Osteocyte (in vitro differentiated cells): ENCODE data around the gene EPN2. TPM values are rescaled to one million over a fixed set of nuclear protein-coding genes. Genes with fewer than 3 reads are reported as not detected.

Source experiments
- DNase-seq: peaks from one replicate; pipeline ENCODE4 v3.0.0; 2021; ENCODE audit warnings: mixed read lengths; ENCODE audit not compliant: unreplicated experiment; ENCODE audit errors: extremely low spot score
- H3K27ac Mint-ChIP-seq: one replicate; pipeline ENCODE4 v1.8.0; 2021; ENCODE audit warnings: mild to moderate bottlenecking, mixed read lengths; ENCODE audit not compliant: unreplicated experiment
- H3K27me3 Mint-ChIP-seq: one replicate; pipeline ENCODE4 v1.8.0; 2021; ENCODE audit warnings: mixed read lengths; ENCODE audit not compliant: unreplicated experiment
- H3K36me3 Mint-ChIP-seq: one replicate; pipeline ENCODE4 v1.8.0; 2021; ENCODE audit warnings: mixed read lengths; ENCODE audit not compliant: unreplicated experiment
- H3K4me1 Mint-ChIP-seq: one replicate; pipeline ENCODE4 v1.8.0; 2021; ENCODE audit warnings: mixed read lengths; ENCODE audit not compliant: unreplicated experiment
- H3K4me3 Mint-ChIP-seq: one replicate; pipeline ENCODE4 v1.8.0; 2021; ENCODE audit warnings: mild to moderate bottlenecking, moderate library complexity, mixed read lengths; ENCODE audit not compliant: unreplicated experiment
- H3K9me3 Mint-ChIP-seq: one replicate; pipeline ENCODE4 v1.8.0; 2021; ENCODE audit warnings: mixed read lengths; ENCODE audit not compliant: unreplicated experiment
- total RNA-seq: library from RNA; stranded (reverse); gene quantifications from 2 replicates; pipeline ENCODE4 v1.2.1, GENCODE V29; 2021
- TF ChIP-seq, protein P1 (sequence below): fragments of 200-600 bp; sonication (generic); IDR thresholded peaks from 2 replicates; pipeline ENCODE4 v1.5.0; 2021; ENCODE audit warnings: antibody characterized with exemption, mild to moderate bottlenecking, moderate library complexity

EPN2 gene
- total RNA-seq, 1 donor from 2014 or later: 54.7 TPM

DNA sequence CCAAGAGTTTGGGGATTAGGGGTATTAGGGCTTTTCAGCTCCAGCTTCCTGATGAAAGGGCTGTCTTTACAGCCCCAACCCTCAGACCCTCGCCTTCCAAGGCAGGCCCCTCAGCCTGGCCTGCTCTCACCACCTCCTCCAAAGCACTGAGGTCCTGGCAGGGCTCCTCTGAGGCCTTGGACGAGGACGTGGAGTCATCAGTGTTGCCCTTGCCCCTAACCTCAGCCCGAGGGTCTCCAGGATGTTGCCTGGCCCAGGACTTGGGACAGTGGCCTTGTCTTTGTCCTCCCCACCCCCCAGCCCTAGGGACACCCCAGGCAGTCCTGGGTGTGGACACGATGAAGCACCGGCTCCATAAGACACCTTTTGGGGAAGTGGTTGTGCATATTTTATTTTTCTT, 97.2 kb downstream of the EPN2 start:
- no peak overlapping the region for H3K4me3 Mint-ChIP-seq
- H3K27ac Mint-ChIP-seq: no peak overlapping the region

DNA sequence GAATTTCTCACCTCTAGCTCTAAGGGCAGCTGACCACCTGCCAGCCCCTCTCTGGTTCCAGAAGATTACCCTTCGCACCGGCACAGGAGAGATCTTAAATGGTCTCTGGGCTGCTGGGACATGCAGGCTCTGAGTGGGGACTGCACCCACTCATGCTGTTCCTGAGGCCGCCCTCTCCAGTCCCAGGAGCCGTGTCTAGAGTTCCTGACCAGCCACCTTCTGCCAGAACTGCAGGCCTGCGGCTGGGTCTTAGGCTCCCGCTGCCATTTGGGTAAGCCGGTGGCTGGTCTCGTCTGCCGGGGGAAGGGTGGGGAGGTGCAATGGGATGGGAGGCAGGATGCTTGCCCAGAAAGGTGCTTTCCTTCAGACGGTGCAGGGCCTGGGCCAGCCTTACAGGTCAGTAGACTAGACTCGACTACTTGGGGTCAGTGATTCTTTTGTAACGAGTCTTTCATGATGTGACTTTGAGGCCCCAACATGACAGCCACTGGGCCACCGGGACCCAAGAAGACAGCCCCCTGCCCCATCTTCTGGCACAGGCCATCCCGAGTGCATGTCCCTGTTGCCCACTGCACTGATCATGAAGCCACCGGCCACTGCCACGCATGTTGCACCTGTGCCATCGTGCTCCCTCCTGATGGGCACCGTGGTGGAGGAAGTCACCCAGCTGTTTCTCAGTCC, 98.9 kb downstream of the EPN2 start:
- H3K4me1 Mint-ChIP-seq: peaks cover 22% of the 10 kb centered on the region
- H3K27me3 Mint-ChIP-seq: no peaks in the 10 kb centered on the region
- no peak overlapping the region for H3K4me3 Mint-ChIP-seq
- H3K27ac Mint-ChIP-seq: no peak overlapping the region
- DNase-seq: no peak
- no peaks in the 10 kb centered on the region for H3K9me3 Mint-ChIP-seq
- peaks cover 7% of the 10 kb centered on the region for H3K36me3 Mint-ChIP-seq
- TF ChIP-seq, protein P1, sequence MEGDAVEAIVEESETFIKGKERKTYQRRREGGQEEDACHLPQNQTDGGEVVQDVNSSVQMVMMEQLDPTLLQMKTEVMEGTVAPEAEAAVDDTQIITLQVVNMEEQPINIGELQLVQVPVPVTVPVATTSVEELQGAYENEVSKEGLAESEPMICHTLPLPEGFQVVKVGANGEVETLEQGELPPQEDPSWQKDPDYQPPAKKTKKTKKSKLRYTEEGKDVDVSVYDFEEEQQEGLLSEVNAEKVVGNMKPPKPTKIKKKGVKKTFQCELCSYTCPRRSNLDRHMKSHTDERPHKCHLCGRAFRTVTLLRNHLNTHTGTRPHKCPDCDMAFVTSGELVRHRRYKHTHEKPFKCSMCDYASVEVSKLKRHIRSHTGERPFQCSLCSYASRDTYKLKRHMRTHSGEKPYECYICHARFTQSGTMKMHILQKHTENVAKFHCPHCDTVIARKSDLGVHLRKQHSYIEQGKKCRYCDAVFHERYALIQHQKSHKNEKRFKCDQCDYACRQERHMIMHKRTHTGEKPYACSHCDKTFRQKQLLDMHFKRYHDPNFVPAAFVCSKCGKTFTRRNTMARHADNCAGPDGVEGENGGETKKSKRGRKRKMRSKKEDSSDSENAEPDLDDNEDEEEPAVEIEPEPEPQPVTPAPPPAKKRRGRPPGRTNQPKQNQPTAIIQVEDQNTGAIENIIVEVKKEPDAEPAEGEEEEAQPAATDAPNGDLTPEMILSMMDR: no peak

More for the DNA sequence above, 97.2 kb downstream of the EPN2 start:
- DNase-seq: no peak
- H3K27me3 Mint-ChIP-seq: no peaks in the 10 kb centered on the region
- TF ChIP-seq, protein P1: no peak
- no peaks in the 10 kb centered on the region for H3K9me3 Mint-ChIP-seq
- H3K36me3 Mint-ChIP-seq: peaks cover 7% of the 10 kb centered on the region
- H3K4me1 Mint-ChIP-seq: peaks cover 29% of the 10 kb centered on the region

DNA sequence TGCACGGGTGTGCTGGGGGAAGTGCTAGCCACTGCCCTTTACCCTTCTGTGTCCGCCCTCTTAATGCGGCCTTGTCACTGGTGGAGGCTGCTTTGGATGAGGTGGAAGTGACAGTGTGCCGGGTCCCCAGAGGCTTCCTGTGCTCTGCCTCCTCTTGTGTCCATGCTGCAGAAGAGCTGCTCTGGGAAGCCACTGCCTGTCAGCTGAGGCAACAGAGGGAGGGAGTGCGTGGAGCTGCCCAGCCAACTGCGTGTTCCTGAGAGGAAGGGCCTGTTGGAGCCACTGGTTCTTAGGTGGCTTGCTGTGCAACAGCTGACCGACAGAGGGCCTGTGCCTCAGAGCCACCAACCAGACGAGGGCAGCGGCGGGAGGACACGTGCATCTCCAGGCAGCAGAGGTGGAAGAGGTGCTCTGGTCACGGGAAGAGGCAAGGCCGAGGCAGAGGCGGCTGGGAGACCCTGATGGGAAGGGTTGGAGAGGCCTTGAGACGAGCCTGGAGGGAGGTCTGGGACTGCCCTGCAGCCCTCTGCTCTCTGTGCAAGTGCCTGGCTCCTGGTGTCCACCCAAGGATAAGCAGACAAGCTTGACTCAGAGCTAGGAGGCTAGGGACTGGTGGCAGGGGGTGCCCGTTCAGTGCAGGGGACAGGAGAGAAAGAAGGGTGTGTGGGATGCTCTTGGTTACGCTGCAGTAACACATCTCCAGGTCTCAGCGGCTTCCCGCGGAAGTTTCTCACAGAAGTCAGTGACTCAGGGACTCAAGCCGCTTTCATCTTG, 100.0 kb downstream of the EPN2 start:
- no peak overlapping the region for H3K27ac Mint-ChIP-seq
- peaks cover 22% of the 10 kb centered on the region for H3K4me1 Mint-ChIP-seq
- H3K9me3 Mint-ChIP-seq: no peaks in the 10 kb centered on the region
- TF ChIP-seq, protein P1: no peak
- peaks cover 7% of the 10 kb centered on the region for H3K36me3 Mint-ChIP-seq
- H3K4me3 Mint-ChIP-seq: no peak overlapping the region
- no peaks in the 10 kb centered on the region for H3K27me3 Mint-ChIP-seq
- DNase-seq: no peak

DNA sequence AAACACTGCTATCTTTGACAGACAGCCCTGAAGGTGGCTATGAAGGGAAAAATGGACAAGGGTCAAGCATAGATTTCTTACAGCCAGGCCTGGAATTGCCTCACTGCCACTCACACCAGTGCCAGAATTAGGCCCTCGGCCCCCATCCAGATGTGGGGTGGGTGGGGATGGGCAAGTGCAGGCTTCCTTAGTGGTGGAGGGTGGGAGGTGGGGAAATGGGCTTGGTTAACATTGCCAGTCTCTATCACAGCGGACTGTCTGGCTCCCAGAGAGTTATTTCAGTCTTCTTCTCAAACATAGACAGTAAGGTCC, 100.5 kb downstream of the EPN2 start:
- TF ChIP-seq, protein P1: no peak
- no peak for DNase-seq
- no peaks in the 10 kb centered on the region for H3K27me3 Mint-ChIP-seq

More for the DNA sequence above, 100.5 kb downstream of the EPN2 start:
- H3K27ac Mint-ChIP-seq: no peak overlapping the region
- no peaks in the 10 kb centered on the region for H3K9me3 Mint-ChIP-seq
- no peak overlapping the region for H3K4me3 Mint-ChIP-seq
- H3K4me1 Mint-ChIP-seq: peaks cover 19% of the 10 kb centered on the region
- peaks cover 5% of the 10 kb centered on the region for H3K36me3 Mint-ChIP-seq
